AG08396 (cell line): ENCODE measurements around the gene KLK12.
"Not testable (repeated sequence)": the region's sequence is repeated elsewhere in the genome, so short reads cannot be mapped to it uniquely, and the experiment has no call there.

Experiments used
- DNase-seq: peaks from one replicate; pipeline ENCODE4 v3.0.0; 2012; ENCODE audit warnings: low spot score, mixed read lengths

Gene KLK12

GRCh38 chr19:51015691-51016267 is 19.0 kb downstream of the KLK12 start:
- DNase-seq = no peak

- DNase-seq = no peak
Observed at GRCh38 chr19:51014242-51014641, 20.6 kb downstream of the KLK12 start.

DNA sequence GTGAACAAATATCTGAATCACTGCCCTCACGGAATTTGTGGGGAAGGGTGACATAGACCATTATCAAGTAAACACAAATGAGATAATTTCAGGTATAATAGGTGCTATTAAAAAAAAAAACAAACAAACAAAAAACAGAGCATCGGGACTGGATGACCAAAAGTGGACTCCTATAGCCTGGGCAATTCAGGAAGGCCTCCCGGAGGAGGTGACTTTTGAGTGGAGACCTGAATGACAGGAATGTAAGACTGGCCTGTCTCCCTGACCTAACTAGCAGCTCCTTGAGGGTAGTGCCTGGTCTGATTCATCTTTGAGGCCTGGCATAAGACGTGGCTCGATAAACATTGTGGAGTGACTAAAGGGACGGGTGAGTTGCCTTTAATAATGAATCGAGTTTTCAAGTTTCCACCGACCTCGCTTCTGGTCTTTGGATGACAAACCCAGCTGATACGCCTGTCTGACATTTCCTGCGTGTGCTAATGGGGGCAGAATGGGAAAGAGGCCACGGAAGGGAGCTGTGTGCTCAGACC is 22.1 kb downstream of the KLK12 start:
- DNase-seq = no peak

DNA sequence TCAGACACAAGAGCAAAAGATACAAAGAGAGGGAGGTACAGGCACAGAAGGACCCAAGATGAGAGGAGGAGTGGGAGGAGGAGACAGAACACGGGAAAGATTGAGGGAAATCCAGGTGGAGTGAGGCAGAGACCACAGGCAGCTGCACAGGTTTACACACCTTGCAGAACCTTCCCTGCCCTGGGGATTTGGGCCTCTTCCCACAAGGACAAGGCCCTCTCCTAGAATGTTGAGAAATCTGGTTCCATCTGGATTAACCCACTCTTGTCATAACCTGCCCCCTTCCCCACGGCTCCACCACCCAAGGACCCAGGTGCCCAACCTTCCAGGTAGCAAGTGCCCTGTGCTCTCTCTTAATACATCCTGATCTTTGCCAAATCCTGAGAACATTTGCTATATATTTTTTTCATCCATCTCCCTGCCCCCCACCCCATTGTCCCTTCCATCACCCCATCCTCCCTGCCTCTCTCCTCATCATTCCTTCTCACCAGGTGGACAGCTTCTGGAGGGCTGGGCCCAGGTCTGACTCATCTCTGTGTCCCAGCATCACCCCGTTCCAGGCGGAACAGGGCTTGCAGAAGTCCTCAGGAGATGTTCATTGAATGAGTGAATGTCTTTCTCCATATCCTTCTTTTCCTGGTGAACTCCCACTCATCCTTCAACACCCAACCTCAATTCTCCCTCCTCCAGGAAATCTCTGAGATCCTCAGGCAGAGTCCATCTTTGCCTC is 24.6 kb downstream of the KLK12 start:
- no peak for DNase-seq

DNA sequence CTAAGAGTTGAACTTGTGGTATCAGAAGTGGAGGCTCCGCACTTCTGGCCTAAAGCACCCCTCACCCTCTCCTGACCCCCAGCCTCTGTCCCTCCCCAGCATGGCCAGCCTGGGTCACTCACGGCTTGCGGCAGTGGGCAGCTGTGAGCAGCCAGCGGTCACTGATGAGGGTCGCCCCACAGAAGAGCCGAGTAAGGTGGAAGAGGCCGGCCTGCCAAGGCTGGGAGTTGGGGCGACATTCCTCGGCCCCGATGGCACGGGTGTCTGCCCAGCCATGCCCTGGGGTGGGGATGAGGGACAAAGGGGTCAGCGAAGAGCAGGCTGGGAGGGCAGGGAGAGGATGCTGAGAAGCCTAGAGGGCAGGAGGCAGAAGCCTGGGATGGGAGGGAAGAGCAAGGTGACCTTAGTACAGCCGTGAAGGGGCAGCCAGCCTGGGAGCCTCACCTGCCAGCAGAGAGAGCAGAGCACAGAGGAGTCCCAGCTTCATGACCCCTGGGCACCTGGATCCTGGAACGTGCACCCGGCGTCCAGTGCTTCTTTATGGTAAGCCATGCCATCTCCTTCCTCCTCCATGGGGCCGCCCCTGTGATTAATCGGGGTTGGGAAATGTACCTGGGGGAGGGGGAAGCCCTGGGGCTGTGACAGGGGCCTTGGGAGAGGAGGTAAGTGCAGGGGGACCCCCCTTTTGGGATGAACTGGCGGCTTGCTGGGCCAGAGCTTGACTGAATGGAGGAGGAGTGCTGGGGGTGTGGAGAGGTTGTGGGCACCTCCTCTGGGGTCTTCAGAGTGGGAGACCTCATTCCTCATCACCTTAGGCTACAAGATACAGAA is 25.5 kb downstream of the KLK12 start:
- DNase-seq = no peak

DNA sequence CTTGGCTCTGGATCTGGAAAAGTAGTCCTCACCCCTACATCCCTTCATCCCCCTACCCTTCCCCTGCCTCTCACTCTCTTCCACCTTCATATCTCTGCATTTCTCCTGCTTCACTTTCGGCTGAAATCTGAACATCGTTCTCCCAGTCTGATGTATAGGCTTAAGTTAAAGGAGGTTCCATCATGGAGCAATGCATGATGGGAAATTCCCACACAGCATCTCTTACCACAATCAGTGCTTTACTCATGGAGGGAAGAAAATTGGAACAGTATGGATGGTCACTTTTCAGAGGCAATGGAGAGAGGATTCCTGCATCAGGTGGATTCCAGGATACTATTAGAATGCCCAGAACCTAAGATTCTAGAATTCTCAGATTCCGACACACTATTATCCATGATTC is 27.3 kb downstream of the KLK12 start:
- DNase-seq = no peak

DNA sequence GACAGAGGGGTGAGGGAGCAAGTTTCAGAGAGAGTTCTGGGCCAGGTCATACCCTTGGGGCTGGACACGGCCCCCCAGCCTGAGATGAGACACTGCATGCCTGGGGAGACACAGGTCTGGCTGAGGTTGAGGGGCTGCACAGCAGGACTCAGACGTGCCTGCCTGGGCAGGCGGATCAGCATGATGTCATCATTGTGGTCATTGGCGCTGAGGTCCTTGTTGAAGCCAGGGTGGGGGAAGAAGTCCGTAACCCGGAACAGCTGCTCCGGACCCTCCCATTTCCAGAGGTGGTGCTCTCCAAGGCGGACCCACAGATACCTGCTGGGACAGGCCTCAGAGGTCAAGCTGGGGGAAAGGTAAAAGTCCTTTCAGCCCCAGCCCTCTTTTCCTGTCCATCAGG is 28.4 kb downstream of the KLK12 start:
- no peak for DNase-seq

GRCh38 chr19:51005248-51005647 is 29.6 kb downstream of the KLK12 start:
- DNase-seq = no peak

DNA sequence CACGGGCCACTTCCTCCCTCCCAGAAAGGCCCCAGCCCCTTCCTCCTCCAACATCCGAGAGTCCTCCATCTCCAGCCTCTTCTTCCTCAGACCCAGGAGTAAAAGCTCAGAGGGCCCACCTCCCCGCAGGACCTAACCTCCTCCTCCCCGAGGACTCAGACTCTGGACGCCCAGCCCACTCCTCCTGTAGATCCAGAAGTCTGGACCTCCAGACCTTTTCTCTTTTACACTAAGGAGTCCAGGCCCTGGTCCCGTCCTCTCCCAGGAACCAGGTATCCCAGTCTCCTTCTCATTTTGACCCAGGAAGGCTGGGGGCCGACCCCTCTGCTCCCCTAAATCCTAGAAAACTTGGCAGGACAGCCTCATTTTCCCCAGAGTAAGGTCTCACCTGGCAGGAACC is 31.5 kb downstream of the KLK12 start:
- no peak for DNase-seq

DNA sequence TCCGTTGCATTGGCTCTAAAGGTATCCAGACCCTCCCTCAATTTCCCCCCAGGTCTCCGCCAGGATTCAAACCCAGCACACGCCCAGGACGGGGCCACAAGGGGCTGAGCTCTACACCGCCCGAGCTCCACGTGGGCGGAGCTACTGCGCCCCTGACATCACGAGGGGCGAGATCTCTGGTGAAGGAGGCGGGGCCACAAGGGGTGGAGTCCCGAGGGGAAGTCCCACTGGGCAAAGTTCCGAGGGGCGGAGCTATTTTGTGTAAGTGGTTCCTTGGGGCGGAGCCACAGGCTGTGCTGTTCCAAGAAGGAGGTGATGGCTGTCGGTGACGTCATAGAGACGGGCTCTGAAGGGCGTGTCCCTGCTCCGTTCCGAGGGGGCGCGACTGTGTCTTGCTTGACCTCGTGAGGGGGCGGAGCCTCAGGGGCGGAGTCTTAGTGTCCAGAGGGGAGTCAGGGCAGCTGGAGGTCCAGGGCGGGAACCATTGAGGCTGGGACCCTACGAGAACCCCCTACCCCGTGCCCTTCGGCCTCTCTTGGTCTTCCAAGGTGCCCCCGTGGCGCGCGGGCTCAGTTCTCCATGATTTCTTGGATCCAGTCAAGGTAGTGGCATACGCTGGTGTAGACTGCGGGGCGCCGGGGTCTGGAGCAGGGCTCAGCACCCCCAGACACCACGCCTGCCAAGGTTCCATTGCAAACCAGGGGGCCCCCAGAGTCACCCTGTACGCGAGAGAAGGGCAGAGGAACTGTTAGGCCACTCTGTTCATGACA is 32.1 kb downstream of the KLK12 start:
- no peak for DNase-seq

- no peak for DNase-seq
Observed at GRCh38 chr19:51002089-51002532, 32.7 kb downstream of the KLK12 start.

DNA sequence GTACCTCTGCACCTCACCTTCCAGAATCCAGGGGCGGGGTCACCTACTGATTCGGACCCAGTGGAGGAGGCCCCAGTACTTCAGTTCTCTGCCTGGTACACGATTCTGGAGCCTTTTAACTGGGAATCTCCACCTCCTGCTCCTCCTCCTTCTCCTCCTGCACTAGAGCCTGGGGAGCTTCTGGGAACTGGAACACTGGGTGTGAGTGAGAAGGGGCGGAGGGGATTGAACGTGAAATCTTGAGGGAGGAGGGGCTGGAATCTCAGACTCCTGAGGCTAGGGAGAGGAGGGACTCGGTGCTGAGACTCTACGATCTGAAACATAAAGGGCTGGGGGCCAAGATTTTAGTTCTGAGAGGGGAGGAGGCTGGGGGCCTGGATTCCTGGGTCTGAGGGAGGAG is 33.3 kb downstream of the KLK12 start, which contains the start of gene KLK8:
Gene KLK8, minus strand, starts transcription at position 90 of the 400 bp plus-strand sequence. CDS start 437 bp downstream, outside the sequence.
- no peak for DNase-seq

GRCh38 chr19:51000981-51001380 is 33.8 kb downstream of the KLK12 start:
- DNase-seq = no peak

DNA sequence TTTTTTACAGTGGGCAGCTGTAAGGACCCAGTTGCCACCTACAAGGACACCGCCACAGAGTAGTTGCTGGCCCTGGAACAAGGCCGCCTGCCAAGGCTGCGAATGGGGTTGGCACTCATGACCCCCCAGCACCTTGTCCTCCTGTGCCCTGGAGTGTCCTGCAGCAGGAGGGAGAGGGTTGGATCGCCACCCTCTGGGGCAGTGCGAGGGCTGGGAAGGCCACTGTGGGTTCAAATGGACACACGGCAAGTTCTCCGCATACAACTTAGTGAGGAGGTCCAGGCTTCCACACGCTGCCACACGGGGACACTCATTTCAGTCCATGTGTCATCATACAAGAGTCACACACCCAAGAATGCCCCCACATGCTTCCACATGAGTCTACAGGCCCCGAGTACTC is 34.4 kb downstream of the KLK12 start:
- no peak for DNase-seq

- DNase-seq = no peak
Observed at GRCh38 chr19:50998686-50999085, 36.1 kb downstream of the KLK12 start.

- DNase-seq = no peak
Observed at GRCh38 chr19:50998061-50998460, 36.7 kb downstream of the KLK12 start.

DNA sequence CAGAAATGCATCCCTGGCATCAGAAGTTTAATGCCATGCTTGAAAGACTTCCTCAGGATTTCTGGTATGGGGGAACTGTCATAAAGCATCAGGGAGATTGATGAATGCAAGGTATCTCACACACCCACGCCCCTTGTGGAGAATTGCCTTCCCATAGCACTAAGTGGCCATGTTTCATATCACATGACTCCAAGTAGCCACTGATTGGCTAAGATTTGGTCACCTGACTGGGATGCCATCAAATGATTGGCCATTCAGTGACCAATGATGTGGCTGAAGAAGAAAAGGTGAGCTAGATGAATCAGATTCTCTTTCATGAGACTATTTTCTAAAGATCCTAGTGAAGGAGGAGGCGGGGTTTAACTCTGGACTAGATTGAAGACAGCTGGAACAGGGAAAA is 40.7 kb downstream of the KLK12 start:
- no peak for DNase-seq

GRCh38 chr19:50992666-50993035 is 42.2 kb downstream of the KLK12 start:
- no peak for DNase-seq

GRCh38 chr19:50984416-50984815 is 50.4 kb downstream of the KLK12 start:
- not testable (repeated sequence) for DNase-seq

DNA sequence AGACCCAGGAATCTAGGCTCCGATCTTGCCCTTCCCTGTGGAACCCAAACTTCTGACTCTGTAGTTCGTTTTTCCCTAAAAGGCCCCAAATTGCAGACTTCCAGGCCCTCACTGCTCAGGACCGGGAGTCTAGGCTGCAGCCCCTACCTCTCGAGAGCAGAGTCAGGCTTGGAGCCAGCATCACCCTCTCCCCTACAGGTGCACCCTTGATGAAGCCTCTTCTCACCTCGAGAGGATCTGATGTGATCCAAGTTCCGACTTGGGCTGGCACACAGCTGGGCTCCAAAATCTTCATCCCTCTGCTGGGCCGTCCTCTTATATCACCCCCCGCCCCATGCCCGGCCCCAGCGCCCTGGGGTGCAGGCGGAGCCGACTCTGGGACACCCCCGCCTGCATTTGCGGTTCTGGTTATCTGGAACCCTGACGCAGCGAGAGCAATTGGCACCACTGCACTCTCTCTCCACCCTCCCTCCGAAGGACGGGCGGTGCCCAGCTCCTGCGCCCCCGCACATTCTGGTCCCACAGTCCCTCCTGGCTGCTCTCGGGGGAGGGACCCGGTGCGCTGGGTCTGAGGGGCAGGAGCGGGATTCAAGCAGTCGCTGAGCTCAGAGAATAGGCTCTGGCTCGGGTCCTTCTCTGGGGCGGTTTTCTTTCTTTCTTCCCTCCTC is 51.0 kb downstream of the KLK12 start, which contains the start of gene KLK7:
Gene KLK7, minus strand, starts transcription at position 293 of the 668 bp plus-strand sequence. CDS start 1,518 bp downstream, outside the sequence.
- no peak for DNase-seq

GRCh38 chr19:50982186-50982585 is 52.6 kb downstream of the KLK12 start:
- no peak for DNase-seq
